SJCRH30 (cell line): ENCODE data around the gene SLC9A9. TPM values are rescaled to one million over a fixed set of nuclear protein-coding genes. Genes with fewer than 3 reads are reported as not detected.

ENCODE experiments used
- DNase-seq, 2 experiments: peaks; one replicate each; pipeline ENCODE4 v3.0.0-alpha.2; 2015 to 2020
- H3K27ac ChIP-seq: fragments of 250-450 bp; sonication (Bioruptor Pico); 2 replicates; pipeline ENCODE4 v1.5.1; 2020; ENCODE audit warnings: mild to moderate bottlenecking, moderate library complexity
- H3K27me3 ChIP-seq: fragments of 250-450 bp; sonication (Bioruptor Pico); 2 replicates; pipeline ENCODE4 v1.5.1; 2020; ENCODE audit warnings: mild to moderate bottlenecking, moderate library complexity
- H3K36me3 ChIP-seq: fragments of 250-450 bp; sonication (Bioruptor Pico); 2 replicates; pipeline ENCODE4 v1.5.1; 2020; ENCODE audit warnings: mild to moderate bottlenecking, moderate library complexity
- H3K4me1 ChIP-seq: fragments of 250-450 bp; sonication (Bioruptor Pico); 2 replicates; pipeline ENCODE4 v1.5.1; 2020; ENCODE audit warnings: mild to moderate bottlenecking, moderate library complexity
- H3K4me3 ChIP-seq: fragments of 250-450 bp; sonication (Bioruptor Pico); 2 replicates; pipeline ENCODE4 v1.5.1; 2020; ENCODE audit warnings: mild to moderate bottlenecking, moderate library complexity
- H3K9me3 ChIP-seq: fragments of 250-450 bp; sonication (Bioruptor Pico); replicated peaks from 2 replicates; pipeline ENCODE4 v1.5.1; 2020; ENCODE audit warnings: mild to moderate bottlenecking, moderate library complexity
- total RNA-seq: library from RNA; depleted of rRNA; stranded (reverse); fragments of >200 nt; shearing (Covaris generic); gene quantifications from 2 replicates; pipeline ENCODE4 v1.2.3, GENCODE V29; 2014

Gene SLC9A9
- total RNA-seq, 1 experiment from 2014 or later = 1.4 TPM

DNA sequence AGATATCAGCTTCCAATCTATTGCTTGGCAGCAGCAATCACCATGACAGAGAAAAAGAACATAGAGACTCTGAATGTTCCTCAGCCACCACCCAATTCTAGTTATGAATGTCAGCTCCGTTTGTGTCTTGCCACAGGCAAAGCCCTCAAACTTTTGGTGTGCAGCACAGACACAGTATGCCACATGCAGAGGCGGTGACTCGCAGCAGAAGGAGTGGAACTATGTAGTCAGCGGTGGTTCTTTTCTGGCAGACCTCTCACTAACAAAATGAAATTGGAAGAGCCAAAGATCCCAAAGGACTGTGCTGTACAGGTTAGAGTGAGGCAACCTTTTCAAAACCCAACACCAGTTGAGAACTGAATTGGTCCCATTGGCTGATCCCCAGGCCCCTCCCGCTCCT lies 220.9 kb downstream of the SLC9A9 start:
- Histone ChIP-seq H3K27ac (no peak overlapping the region), H3K36me3 (no peaks in the 10 kb centered on the region), H3K4me3 (no peak overlapping the region), H3K9me3 (no peaks in the 10 kb centered on the region), H3K4me1 (no peaks in the 10 kb centered on the region), H3K27me3 (no peaks in the 10 kb centered on the region)
- no peak for DNase-seq

DNA sequence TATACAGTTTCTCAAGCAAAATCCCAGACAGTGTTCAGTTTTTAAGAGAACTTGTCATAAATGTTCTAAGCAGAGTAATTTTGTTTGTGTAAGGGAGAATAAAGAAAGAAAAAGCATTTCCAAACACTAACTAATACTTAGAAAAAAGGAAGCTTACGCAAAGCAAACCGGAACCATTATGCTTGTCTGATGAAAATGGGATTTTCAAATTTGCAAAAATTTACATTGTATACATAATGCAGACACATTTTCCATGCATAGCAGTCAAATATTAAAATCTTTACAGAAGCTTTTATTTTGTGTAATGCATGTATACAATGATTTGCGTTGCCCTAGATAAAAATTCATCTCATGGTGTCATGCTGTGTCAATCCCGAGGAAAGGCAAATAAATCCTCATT lies 229.0 kb downstream of the SLC9A9 start:
- Histone ChIP-seq H3K27ac (no peak overlapping the region), H3K4me3 (no peak overlapping the region), H3K27me3 (0 out of 2 replicates have a peak, but pooled peaks cover under 1% of the 10 kb centered on the region), H3K4me1 (no peaks in the 10 kb centered on the region), H3K9me3 (no peaks in the 10 kb centered on the region), H3K36me3 (no peaks in the 10 kb centered on the region)
- DNase-seq = no peak

DNA sequence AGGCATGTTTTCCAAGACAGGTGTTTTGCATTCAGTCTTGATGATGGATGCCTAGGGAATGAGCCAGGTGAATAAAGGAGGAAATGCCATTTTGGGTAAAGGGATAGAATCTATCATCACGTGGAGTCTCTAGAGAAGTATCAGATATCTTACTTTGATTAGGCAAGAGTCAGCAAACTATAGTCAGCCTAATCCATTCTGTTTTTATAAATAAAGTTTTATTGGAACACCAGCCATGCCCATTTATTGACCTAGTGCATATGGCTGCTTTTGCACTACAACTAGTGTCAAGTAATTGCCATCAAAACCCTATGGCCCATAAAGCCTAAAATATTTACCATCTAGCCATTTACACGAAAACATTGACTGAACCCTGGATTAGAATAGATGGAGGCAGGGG lies 231.2 kb downstream of the SLC9A9 start:
- no peak overlapping the region for H3K4me3 ChIP-seq
- no peak overlapping the region for H3K27ac ChIP-seq
- no peak for DNase-seq
- no peaks in the 10 kb centered on the region for H3K4me1 ChIP-seq
- H3K36me3 ChIP-seq = no peaks in the 10 kb centered on the region
- H3K9me3 ChIP-seq = no peaks in the 10 kb centered on the region
- H3K27me3 ChIP-seq = 0 out of 2 replicates have a peak, but pooled peaks cover 2% of the 10 kb centered on the region

DNA sequence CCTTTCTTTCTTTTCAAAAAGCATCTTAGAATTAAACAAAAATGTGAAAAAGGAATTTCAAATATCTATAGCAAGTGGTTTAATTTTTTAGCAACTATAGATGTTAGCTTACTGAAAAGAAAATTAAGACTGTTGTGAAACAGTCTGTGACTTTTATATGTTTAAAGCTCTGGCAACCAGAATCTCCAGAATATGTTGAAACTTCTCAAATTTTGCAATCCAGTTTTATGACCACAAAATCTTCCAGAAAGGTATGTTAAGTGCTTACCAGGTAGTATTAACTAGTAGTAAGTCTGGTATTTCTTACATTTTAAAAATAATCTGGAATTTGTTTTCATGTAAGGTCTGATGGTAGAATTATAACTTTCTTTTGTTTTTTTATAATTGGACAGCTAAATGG lies 235.0 kb downstream of the SLC9A9 start:
- H3K36me3 ChIP-seq = no peaks in the 10 kb centered on the region
- DNase-seq = no peak
- H3K9me3 ChIP-seq = no peaks in the 10 kb centered on the region
- H3K27me3 ChIP-seq = 0 out of 2 replicates have a peak, but pooled peaks cover 2% of the 10 kb centered on the region
- H3K4me1 ChIP-seq = no peaks in the 10 kb centered on the region
- H3K4me3 ChIP-seq = no peak overlapping the region
- no peak overlapping the region for H3K27ac ChIP-seq

DNA sequence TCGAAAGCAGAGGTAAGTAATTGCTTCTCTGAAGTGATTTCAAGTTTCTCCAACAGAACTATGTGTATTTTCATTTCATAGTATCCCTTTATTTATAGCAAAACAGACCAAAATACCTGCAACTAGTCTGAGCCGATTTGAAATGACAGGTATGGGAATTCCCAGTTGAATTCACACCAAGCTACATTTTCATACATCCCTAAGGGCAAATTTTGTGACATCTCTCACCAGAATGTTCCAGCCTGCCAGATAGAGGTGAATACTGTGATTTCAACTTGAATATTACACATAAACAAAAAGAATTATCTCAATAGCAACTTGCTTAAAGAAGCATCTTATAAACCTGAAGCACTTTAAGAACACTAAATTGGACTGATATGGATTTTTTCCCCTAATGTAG lies 235.7 kb downstream of the SLC9A9 start:
- no peaks in the 10 kb centered on the region for H3K9me3 ChIP-seq
- no peak for DNase-seq
- H3K4me1 ChIP-seq = no peaks in the 10 kb centered on the region
- H3K4me3 ChIP-seq = no peak overlapping the region
- no peak overlapping the region for H3K27ac ChIP-seq
- H3K36me3 ChIP-seq = no peaks in the 10 kb centered on the region
- 0 out of 2 replicates have a peak, but pooled peaks cover 2% of the 10 kb centered on the region for H3K27me3 ChIP-seq

DNA sequence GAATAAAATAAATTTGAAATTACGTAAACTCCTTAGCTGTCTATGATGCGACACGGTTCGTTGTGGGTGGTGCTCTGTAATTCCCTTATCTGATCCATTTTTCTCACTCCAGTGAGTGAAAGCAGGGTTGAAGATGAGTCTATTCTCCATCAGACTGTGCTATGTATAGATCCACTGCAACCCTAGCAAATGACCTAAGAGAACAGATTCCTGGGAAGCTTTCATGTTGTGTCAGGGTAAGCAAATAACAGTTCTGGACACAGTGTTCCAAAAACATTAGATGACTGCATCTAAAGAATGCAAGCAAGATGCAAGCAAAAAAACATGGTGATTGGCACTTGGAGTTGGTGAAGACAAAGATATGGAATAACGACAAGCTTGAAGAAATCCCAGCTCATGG lies 239.3 kb downstream of the SLC9A9 start:
- H3K4me1 ChIP-seq = no peaks in the 10 kb centered on the region
- no peaks in the 10 kb centered on the region for H3K36me3 ChIP-seq
- no peaks in the 10 kb centered on the region for H3K27me3 ChIP-seq
- no peak overlapping the region for H3K4me3 ChIP-seq
- no peaks in the 10 kb centered on the region for H3K9me3 ChIP-seq
- no peak for DNase-seq
- no peak overlapping the region for H3K27ac ChIP-seq

DNA sequence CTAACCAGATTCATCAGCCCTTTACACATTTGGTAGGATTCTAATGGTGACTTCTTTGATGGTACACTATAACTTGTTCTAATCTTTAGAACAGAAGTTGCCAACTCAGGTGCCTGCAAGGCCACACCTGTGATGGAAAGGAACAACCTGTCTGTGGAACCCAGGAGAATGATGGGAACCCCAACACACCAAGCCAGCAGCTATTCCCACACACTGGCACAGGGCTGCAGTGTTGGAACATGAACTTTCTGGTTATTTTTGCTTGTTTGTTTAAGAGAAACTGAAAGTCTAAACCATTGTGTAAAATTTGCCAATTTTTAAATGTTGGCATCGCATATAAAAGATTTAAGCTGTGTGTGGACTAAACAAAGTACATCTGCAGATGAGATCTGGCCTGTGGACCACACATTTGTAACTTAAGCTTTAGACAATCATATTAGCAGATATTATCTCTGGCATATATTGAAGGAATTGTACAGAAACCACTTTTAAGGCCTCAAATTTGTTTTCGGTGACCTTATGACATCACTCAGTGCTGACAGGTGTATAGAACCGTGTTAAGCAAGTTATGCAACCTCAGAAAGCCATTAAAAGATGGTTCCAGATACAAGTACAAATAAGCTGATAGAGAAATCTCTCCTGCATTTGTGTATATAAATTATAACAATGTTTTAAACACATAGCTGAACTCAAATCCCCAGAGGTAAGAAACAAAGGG lies 242.9 kb downstream of the SLC9A9 start:
- H3K27ac ChIP-seq = no peak overlapping the region
- no peaks in the 10 kb centered on the region for H3K9me3 ChIP-seq

DNA sequence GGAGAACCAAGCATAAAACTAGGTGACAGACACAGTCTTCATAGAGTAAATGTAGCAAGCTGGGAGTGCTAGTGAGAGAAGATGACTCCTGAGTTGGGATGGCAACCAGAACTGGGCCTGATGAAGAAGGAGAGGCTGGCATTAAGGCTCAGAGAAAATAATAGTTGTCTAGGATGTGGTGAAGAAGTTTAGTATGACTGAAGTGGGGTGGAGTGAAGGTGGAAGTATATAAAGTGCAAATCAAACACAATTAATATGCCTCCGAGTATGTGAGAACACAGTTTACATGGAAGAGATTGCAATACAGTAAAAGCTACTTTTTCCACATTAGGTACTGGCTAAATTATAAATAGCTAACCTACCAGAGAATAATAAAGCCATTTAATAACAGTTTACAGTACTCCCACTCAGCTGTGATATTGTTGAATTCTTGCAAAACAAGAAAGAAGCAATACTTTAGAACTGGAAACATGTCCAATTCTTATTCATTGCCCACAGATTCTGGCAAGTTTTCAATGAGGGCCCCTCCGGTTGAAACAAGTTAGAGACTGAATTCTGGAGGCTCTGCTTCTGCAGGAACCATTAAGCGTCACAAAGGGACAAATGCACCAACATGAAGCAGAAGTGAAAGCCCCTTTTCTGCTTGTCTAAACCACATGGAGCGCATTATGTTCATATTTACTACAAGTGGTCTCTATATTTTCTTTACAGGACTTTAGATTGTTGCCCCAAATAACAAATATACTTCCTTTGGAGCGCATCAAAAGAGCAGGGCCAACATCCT lies 243.7 kb downstream of the SLC9A9 start:
- Histone ChIP-seq H3K27ac (no peak overlapping the region), H3K4me3 (no peak overlapping the region), H3K27me3 (no peaks in the 10 kb centered on the region; the same call in 1 of the 2 replicates), H3K36me3 (no peaks in the 10 kb centered on the region), H3K4me1 (no peaks in the 10 kb centered on the region), H3K9me3 (no peaks in the 10 kb centered on the region)
- no peak for DNase-seq

More for the DNA sequence above, 242.9 kb downstream of the SLC9A9 start:
- H3K27me3 ChIP-seq = no peaks in the 10 kb centered on the region; the same call in 1 of the 2 replicates
- no peak for DNase-seq
- no peaks in the 10 kb centered on the region for H3K4me1 ChIP-seq
- no peaks in the 10 kb centered on the region for H3K36me3 ChIP-seq
- H3K4me3 ChIP-seq = no peak overlapping the region

DNA sequence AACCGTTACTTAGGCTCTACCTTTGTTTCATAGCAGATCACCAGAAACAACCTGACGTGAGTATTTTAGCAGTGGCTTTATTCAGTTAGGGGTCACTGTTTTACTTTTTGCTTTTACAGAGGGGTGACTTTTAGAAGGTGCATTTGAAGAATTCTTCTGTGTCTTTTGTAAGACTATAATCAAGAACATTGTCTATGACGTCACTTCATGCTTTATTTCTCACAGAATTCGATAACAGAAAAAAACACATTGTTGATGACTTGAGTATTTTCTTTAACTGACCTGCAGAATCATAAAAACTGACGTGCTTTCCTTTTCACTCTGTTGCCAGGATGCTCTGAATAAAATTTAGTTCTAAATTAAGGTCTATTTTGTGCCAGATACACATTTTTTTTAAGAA lies 244.5 kb downstream of the SLC9A9 start:
- DNase-seq = no peak
- Histone ChIP-seq H3K9me3 (no peaks in the 10 kb centered on the region), H3K27me3 (peaks cover 2% of the 10 kb centered on the region; the same call in 1 of the 2 replicates), H3K27ac (no peak overlapping the region), H3K4me3 (no peak overlapping the region), H3K36me3 (no peaks in the 10 kb centered on the region), H3K4me1 (no peaks in the 10 kb centered on the region)

DNA sequence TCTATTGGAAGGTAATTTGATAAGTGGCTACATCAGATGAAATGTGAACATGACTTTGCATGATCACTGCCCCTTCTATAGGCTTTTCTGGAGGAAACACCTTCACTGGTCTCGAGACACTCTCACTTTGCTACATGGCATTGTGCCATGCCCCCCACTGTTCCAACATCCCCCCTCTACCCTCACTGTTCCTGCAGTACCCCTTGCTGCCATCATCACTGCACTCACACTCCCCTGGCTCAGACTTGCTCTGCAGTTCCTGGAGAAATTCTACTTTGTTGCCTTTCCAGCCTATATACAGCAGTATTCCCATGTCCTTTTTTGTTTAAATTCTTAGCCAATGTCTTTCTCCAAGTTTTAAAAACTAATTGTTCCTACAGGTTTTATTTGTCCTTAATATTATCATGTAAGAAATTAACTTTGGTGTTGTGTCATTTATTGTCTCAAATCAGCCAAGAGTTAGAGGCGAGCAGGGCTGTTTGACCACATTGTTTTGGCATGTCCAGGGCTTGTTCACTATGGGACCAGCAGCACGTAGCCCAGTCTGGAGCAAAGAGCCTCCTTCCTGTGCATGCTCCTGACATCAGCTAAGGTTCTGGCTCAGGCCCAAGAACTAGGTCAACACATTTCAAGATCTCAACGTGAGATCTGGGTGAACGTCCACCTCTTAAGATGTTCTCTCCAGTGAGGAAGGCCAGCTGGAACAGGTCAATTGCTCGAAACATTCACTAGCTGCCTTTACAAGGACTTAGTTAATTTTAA lies 246.4 kb downstream of the SLC9A9 start:
- no peak for DNase-seq

DNA sequence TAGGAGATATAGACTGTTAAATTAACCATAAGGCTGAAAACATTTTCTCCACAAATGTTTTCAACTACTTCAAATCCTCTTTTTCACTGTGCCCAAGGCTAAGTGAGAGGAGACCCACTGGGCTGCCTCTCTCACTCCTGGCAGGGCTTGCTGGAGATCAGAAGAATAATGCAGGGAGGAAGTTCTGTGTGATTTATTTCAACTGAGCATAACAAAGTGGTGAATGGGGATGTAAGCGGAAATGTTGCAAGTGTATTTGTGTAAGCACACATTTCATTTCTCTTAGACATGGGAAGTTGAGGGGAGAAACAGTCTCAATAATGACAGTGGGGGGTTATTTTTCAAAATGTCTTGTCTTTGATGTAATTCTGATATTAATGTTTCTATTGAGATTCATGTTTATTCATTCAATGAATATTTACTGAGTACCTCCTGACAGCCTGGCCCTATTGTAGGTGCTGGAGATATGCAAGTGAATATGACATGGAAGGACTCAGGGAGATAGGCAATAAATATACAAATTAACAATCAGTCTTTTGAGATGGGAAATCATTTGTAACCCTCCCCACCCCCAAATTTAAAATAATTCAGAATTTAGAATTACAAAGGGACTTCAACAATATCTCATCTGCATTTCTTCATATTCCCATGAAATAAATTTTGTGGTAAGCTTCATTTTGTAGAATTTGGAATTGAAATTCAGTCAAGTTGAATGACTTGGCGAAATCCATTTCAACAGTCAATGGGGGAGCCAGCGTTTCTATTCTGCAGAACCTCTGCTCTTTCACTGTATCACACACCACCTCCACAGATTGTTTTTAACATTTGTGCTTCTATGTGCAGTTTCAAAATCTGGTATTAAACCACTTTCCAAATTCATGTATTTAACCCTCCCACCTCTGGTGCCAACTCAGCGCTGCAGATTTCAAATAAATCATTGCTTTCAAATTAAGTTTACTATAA lies 247.2 kb downstream of the SLC9A9 start:
- H3K27me3 ChIP-seq = peaks cover 9% of the 10 kb centered on the region; the same call in 1 of the 2 replicates
- H3K4me3 ChIP-seq = no peak overlapping the region
- H3K27ac ChIP-seq = no peak overlapping the region
- no peaks in the 10 kb centered on the region for H3K4me1 ChIP-seq
- DNase-seq = no peak
- no peaks in the 10 kb centered on the region for H3K9me3 ChIP-seq
- H3K36me3 ChIP-seq = no peaks in the 10 kb centered on the region

More for the DNA sequence above, 246.4 kb downstream of the SLC9A9 start:
- no peak overlapping the region for H3K4me3 ChIP-seq
- no peaks in the 10 kb centered on the region for H3K4me1 ChIP-seq
- H3K9me3 ChIP-seq = no peaks in the 10 kb centered on the region
- peaks cover 6% of the 10 kb centered on the region; the same call in 1 of the 2 replicates for H3K27me3 ChIP-seq
- H3K36me3 ChIP-seq = no peaks in the 10 kb centered on the region
- no peak overlapping the region for H3K27ac ChIP-seq

DNA sequence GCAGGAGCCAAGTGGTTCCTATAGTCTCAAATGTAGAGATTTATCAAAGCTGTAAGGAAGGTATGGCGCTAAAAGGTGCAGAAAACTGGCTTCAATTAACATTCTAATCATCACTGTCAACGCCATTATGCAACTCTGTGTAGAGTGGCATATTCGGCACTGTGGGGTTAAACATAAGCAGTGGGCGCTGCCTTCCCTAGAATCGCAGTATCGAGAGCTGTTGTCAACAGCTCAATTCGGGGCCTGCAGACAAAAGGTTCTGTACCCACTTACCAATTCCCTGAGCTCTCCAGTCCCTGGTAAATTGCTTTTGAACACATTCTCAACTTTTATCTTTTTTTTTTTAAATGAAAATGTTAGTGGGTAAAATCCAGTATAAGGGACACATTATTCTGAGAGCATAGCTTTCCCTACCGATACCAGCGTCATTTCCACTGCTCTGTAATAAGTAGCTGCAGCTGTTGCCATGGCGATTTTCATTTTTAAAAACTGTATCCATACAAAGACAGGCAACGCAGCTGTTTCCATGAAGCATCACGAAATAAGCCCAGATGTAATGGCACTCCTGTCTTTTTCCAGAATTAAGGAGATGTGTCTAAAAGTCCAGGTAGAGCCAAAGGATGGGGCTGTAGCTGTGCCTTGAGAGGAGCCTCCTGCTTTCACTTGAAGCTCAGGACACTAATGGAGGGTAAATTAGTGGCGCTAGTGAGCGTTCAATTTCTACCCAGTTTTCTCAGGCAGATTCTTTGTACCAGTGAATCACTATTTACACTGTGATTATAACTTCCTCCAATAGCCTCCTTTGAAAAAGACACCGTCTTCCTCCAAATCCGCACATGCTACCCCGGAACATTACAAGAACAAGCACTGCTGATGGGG lies 250.3 kb downstream of the SLC9A9 start:
- no peaks in the 10 kb centered on the region for H3K4me1 ChIP-seq
- no peak for DNase-seq
- no peaks in the 10 kb centered on the region for H3K9me3 ChIP-seq

DNA sequence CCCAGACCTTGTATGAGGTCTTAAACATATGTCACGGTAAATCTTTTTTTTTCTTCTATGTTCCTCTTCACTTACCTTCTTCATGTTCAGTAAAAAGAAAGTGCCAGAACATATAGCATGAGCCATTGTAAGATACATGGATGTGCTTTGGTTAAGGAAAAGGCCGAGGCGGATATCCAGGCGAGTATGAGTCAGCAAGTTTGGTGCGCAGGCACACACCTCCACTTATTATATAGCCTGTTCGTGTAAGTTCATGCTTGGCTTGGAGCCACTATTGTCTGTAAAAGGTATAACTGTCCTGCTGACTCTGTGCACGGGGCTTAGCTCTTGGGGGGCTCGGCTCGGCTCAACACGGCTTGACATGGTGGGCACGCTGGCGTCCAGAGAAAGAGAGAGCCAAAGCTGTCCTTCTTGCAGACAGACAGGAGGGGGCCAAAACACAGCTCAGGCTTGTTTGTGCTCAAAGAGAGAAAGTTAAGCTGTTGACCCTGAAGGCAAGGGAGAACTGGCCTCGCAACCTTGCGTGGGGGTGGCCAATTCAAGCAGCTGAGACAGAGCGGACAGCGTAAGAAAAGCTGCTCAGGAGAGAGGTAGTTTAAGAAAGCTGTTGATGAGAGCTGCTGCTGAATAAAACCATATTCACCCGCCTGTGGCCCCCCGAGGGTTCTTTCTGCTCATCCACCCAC lies 251.2 kb downstream of the SLC9A9 start:
- DNase-seq = no peak
- Histone ChIP-seq H3K36me3 (no peaks in the 10 kb centered on the region), H3K4me3 (no peak overlapping the region), H3K27me3 (peaks cover 9% of the 10 kb centered on the region; the same call in 1 of the 2 replicates), H3K9me3 (no peaks in the 10 kb centered on the region), H3K4me1 (no peaks in the 10 kb centered on the region), H3K27ac (no peak overlapping the region)

More for the DNA sequence above, 250.3 kb downstream of the SLC9A9 start:
- Histone ChIP-seq H3K36me3 (no peaks in the 10 kb centered on the region), H3K27me3 (peaks cover 9% of the 10 kb centered on the region; the same call in 1 of the 2 replicates), H3K4me3 (no peak overlapping the region), H3K27ac (no peak overlapping the region)
